Stimulated activated naive CD8-positive, alpha-beta T cell treated with anti-CD3 and anti-CD28 coated beads, Interleukin-15, amount 100 ng/mL, for 72 hours (primary cell): Measurements from ENCODE around the gene BHLHE41.
A peak's percentile ranks its signal among the peaks of the same experiment; 100 is the strongest.

Experiments
- ATAC-seq: fragments of 150-1000 bp; cut with Tn5 transposase; 2 replicates; pipeline ENCODE4 v1.10.0; 2021; ENCODE audit warnings: mild to moderate bottlenecking, moderate library complexity
- DNase-seq, 2 donors: peaks; one replicate each; pipeline ENCODE4 v3.0.0; 2021 to 2022
- H3K27ac Mint-ChIP-seq, 2 donors: one replicate each; pipeline ENCODE4 v1.8.0; 2022; ENCODE audit warnings: mild to moderate bottlenecking in 2 of 2, mixed read lengths in 2 of 2, moderate library complexity in 2 of 2
- H3K27me3 Mint-ChIP-seq: one replicate; pipeline ENCODE4 v1.8.0; 2022; ENCODE audit warnings: mixed read lengths
- H3K4me1 Mint-ChIP-seq: one replicate; pipeline ENCODE4 v1.8.0; 2022; ENCODE audit warnings: mild to moderate bottlenecking, mixed read lengths
- H3K4me3 Mint-ChIP-seq, 2 donors: one replicate each; pipeline ENCODE4 v1.8.0; 2022; ENCODE audit warnings: mild to moderate bottlenecking in 2 of 2, mixed read lengths in 2 of 2, moderate library complexity in 1 of 2
- H3K9me3 Mint-ChIP-seq, 2 donors: one replicate each; pipeline ENCODE4 v1.8.0; 2022; ENCODE audit warnings: mixed read lengths in 2 of 2

BHLHE41 gene

DNA sequence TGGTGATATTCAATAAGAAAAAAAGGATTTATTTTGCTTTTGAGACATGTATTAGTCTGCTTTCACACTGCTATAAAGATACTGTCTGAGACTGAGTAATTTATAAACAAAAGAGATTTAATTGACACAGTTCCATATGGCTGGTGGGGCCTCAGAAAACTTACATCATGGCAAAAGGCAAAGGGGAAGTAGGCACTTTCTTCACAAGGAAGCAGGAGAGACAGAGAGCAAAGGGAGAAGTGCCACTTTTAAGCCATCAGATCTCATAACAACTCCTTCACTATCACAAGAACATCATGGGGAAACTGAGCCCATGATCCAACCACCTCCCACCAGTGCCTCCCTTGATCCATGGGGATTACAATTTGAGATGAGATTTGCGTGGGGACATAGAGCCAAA, 43.9 kb downstream of the BHLHE41 start:
- no peak for ATAC-seq
- no peak for DNase-seq
- H3K27me3 Mint-ChIP-seq: no peaks in the 10 kb centered on the region
- H3K9me3 Mint-ChIP-seq: peaks cover 8 to 10% of the 10 kb centered on the region in 2 donors
- no peak overlapping the region for H3K4me3 Mint-ChIP-seq
- H3K4me1 Mint-ChIP-seq: no peaks in the 10 kb centered on the region
- H3K27ac Mint-ChIP-seq: peak overlapping the region in 1 of 2 donors; percentile 89

- no peak overlapping the region for H3K27ac Mint-ChIP-seq
Observed at GRCh38 chr12:26077915-26078702, 46.7 kb downstream of the BHLHE41 start.

More at GRCh38 chr12:26077915-26078702, 46.7 kb downstream of the BHLHE41 start:
- H3K4me1 Mint-ChIP-seq: no peaks in the 10 kb centered on the region
- no peak for ATAC-seq
- H3K4me3 Mint-ChIP-seq: no peak overlapping the region
- H3K27me3 Mint-ChIP-seq: no peaks in the 10 kb centered on the region
- peaks cover 0 to 10% of the 10 kb centered on the region in 2 donors for H3K9me3 Mint-ChIP-seq
- no peak for DNase-seq
